ENCODE measurements around the gene MLX.
A peak's percentile ranks its signal among the peaks of the same experiment; 100 is the strongest.
"Not testable (repeated sequence)": the region's sequence is repeated elsewhere in the genome, so short reads cannot be mapped to it uniquely, and the experiment has no call there.

Gene MLX

DNA sequence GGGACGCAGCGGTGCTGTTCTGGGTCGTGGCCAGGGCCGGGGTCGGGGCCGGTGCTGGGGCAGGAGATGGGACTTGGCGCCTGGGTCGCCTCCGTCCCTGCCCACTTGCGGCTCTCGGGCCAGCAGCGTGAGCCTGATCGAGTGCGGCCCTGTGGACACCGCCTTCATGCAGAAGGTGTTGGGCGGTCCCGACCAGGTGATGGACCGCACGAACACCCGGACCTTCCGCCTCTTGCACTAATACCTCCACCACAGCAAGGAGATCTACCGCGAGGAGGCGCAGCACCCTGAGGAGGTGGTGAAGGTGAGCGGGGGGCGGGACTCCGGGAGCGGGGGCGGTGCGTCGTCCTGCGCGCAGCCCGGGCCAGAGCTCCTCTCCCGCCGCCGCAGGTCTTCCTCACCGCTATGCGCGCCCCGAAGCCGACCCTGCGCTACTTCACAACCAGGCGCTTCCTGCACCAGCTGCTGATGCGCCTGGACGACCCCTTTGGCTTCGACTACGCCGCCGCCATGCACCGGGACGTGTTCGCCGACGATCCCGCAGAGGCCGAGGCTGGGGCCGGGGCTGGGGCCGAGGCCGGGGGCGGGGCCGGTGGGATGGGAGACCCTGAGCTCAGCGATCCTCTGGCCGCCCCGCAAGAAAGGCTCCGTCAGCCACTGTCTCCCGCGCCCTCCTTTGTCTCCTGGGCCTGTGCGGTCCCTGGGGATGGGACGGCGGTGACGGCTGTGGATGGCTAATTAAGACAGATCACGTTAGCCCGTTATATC is 18.6 kb upstream of the MLX start:
- in situ Hi-C loops (cut with MboI; ENCODE audit: low pct_unique_long_range_greater_than_20kb, low sequenced_read_pairs, unreplicated experiment) = no loop called here
- peak; percentile 94 for DNase-seq (ENCODE audit: low spot score)
- TF ChIP-seq, protein P1, sequence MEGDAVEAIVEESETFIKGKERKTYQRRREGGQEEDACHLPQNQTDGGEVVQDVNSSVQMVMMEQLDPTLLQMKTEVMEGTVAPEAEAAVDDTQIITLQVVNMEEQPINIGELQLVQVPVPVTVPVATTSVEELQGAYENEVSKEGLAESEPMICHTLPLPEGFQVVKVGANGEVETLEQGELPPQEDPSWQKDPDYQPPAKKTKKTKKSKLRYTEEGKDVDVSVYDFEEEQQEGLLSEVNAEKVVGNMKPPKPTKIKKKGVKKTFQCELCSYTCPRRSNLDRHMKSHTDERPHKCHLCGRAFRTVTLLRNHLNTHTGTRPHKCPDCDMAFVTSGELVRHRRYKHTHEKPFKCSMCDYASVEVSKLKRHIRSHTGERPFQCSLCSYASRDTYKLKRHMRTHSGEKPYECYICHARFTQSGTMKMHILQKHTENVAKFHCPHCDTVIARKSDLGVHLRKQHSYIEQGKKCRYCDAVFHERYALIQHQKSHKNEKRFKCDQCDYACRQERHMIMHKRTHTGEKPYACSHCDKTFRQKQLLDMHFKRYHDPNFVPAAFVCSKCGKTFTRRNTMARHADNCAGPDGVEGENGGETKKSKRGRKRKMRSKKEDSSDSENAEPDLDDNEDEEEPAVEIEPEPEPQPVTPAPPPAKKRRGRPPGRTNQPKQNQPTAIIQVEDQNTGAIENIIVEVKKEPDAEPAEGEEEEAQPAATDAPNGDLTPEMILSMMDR (IDR thresholded peaks at IDR 0.05; ENCODE audit: extremely low read depth, insufficient read depth, missing control alignments) = peak; percentile 67

DNA sequence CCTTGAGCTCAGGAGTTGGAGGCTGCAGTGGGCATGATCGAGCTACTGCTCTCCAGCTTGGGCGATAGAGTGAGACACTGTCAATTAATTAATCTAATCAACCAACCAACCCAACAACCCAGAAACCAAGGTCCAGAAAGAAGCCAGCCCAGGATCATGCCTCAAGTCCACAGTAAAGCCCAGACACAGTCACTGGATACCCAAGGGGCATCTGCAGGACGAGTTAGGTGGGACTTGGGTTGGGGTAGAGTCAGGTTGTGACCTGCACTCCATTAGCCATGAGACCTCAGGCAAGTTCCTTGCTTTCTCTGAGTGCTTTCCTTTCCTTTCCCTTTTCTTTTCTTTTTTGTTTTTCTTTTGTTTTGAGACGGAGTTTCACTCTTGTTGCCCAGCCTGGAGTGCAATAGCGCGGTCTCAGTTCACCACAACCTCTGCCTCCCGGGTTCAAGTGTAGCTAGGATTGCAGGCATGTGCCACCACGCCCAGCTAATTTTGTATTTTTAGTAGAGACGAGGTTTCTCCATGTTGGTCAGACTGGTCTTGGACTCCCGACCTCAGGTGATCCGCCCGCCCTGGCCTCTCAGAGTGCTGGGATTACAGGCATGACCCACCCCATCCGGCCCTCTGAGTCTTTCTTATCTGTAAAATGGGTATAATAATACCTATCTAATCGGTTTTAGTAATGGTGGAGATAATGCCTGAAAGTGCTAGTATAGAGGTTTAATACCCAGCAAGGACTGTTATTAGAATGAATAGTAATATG is 17.7 kb upstream of the MLX start:
- DNase-seq (ENCODE audit: low spot score) = no peak
- in situ Hi-C loops (cut with MboI; ENCODE audit: low pct_unique_long_range_greater_than_20kb, low sequenced_read_pairs, unreplicated experiment) = no loop called here

DNA sequence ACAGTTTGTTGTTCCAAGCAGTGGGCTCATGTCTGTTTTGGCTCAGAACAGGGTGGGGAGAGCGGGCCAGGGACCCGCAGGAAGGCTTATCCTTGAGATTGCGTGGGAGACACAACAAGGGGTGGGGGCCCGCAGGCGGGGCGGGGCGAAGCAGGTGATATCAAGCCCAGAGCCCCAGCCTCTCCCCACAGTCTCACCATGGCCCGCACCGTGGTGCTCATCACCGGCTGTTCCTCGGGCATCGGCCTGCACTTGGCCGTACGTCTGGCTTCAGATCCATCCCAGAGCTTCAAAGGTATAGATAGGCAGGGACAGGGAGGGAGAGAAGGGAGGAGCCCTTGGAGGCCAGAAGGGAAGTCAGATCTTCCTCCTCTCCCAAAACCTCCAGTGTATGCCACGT is 14.2 kb upstream of the MLX start, which contains the start of gene HSD17B1:
HSD17B1 (plus strand) TSS at position 188 of the 400 bp plus-strand sequence; CDS start at position 199, 11 bp downstream.
- in situ Hi-C loops (cut with MboI; ENCODE audit: low pct_unique_long_range_greater_than_20kb, low sequenced_read_pairs, unreplicated experiment) = loop anchor here (25.0 kb wide), 1 partner anchor 385 kb away; no protein-coding TSS in a partner anchor
- not testable (repeated sequence) for DNase-seq (ENCODE audit: low spot score)

More for the DNA sequence above, 17.7 kb upstream of the MLX start:
- TF ChIP-seq, protein P1 (IDR thresholded peaks at IDR 0.05; ENCODE audit: extremely low read depth, insufficient read depth, missing control alignments) = no peak

DNA sequence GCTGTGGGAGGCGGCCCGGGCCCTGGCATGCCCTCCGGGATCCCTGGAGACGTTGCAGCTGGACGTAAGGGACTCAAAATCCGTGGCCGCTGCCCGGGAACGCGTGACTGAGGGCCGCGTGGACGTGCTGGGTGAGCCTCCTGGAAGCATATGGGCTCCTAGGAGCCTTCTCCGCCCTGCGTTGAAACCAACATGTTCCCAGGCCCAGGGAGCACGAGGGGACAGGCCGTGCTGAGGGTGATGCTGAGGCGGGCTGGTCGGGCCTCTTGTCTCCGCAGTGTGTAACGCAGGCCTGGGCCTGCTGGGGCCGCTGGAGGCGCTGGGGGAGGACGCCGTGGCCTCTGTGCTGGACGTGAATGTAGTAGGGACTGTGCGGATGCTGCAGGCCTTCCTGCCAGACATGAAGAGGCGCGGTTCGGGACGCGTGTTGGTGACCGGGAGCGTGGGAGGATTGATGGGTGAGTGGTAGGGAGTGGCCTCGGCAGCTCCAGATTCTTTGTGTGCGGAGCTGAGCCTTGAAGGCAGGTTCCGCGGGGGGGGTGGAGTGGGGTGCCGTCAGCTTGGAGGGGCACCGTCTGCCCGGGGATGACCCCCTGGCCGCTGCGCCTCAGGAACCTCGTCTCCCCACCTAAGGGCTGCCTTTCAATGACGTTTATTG is 13.6 kb upstream of the MLX start:
- in situ Hi-C loops (cut with MboI; ENCODE audit: low pct_unique_long_range_greater_than_20kb, low sequenced_read_pairs, unreplicated experiment) = loop anchor here (25.0 kb wide), 1 partner anchor 384 kb away; no protein-coding TSS in a partner anchor
- DNase-seq (ENCODE audit: low spot score) = no peak

DNA sequence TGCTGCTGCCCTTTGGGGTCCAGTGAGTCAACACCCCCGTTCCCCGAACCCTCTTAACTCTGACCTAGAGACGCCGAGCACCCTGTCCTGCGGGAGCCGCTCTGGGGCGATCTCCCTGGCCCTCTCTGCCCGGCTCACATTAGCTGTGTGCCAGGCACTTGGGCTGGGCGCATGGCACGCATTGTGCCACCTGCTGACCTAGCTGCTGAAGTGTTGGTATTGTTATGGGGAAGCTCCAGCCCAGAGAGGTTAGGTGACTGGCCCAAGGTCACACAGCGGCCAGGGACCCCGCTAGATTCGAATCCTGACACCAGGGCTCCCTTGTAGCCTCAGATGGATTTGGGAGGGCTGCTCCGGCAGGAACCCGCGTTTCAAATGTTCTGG is 13.0 kb upstream of the MLX start:
- DNase-seq (ENCODE audit: low spot score) = no peak
- TF ChIP-seq, protein P1 (IDR thresholded peaks at IDR 0.05; ENCODE audit: extremely low read depth, insufficient read depth, missing control alignments) = no peak
- in situ Hi-C loops (cut with MboI; ENCODE audit: low pct_unique_long_range_greater_than_20kb, low sequenced_read_pairs, unreplicated experiment) = loop anchor here (25.0 kb wide), 1 partner anchor 383 kb away; no protein-coding TSS in a partner anchor

More for the DNA sequence above, 13.6 kb upstream of the MLX start:
- TF ChIP-seq, protein P1 (IDR thresholded peaks at IDR 0.05; ENCODE audit: extremely low read depth, insufficient read depth, missing control alignments) = no peak

DNA sequence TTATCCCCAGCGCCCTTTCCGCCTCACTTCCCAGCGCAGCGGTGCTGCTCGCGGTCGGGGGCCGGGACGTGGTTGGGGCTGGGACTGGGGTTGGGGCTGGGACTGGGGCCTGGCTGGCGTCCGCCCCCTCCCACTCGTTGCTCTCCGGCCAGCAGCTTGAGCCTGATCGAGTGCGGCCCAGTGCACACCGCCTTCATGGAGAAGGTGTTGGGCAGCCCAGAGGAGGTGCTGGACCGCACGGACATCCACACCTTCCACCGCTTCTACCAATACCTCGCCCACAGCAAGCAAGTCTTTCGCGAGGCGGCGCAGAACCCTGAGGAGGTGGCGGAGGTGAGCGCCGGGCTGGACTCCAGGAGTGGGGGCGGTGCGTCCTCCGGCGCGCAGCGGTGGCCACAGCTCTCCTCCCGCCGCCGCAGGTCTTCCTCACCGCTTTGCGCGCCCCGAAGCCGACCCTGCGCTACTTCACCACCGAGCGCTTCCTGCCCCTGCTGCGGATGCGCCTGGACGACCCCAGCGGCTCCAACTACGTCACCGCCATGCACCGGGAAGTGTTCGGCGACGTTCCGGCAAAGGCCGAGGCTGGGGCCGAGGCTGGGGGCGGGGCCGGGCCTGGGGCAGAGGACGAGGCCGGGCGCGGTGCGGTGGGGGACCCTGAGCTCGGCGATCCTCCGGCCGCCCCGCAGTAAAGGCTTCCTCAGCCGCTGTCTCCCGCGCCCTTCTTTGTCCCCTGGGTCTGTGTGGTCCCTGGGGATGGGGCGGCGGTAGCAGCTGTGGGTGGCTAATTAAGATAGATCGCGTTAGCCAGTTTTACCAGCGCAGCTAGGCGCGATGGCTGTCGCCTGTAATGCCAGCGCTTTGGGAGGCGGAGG is 12.4 kb upstream of the MLX start:
- TF ChIP-seq, protein P1 (IDR thresholded peaks at IDR 0.05; ENCODE audit: extremely low read depth, insufficient read depth, missing control alignments) = no peak
- in situ Hi-C loops (cut with MboI; ENCODE audit: low pct_unique_long_range_greater_than_20kb, low sequenced_read_pairs, unreplicated experiment) = loop anchor here (25.0 kb wide), 1 partner anchor 383 kb away; no protein-coding TSS in a partner anchor
- DNase-seq (ENCODE audit: low spot score) = peak; percentile 94
